Fibroblast of mammary gland (primary cell): ENCODE data around the gene MTURN.
A peak's percentile ranks its signal among the peaks of the same experiment; 100 is the strongest.

Experiments used
- DNase-seq: peaks from one replicate; pipeline ENCODE4 v3.0.0-alpha.2; 2010; ENCODE audit warnings: low read depth
- H3K4me3 ChIP-seq: 2 replicates; pipeline ENCODE4 v1.5.1; 2011; ENCODE audit warnings: low read depth, mild to moderate bottlenecking, low read length, moderate library complexity; ENCODE audit not compliant: control insufficient read depth
- CTCF ChIP-seq: conservative IDR thresholded peaks from 2 replicates; pipeline ENCODE4 v1.5.1; 2011; ENCODE audit warnings: low read depth, low read length, inconsistent platforms; ENCODE audit not compliant: control insufficient read depth, insufficient read depth

The MTURN gene

GRCh38 chr7:30163231-30163894, 28.6 kb downstream of the MTURN start:
- no peak for TF ChIP-seq CTCF
- no peak overlapping the region for H3K4me3 ChIP-seq
- no peak for DNase-seq

GRCh38 chr7:30164567-30164966, 29.8 kb downstream of the MTURN start:
- H3K4me3 ChIP-seq: no peak overlapping the region
- DNase-seq: peak; percentile 73
- peak; percentile 56 for TF ChIP-seq CTCF

GRCh38 chr7:30165590-30165989, 30.8 kb downstream of the MTURN start:
- no peak for TF ChIP-seq CTCF
- no peak for DNase-seq

GRCh38 chr7:30166155-30166840, 31.5 kb downstream of the MTURN start:
- no peak overlapping the region for H3K4me3 ChIP-seq
- TF ChIP-seq CTCF: no peak

More at GRCh38 chr7:30165590-30165989, 30.8 kb downstream of the MTURN start:
- no peak overlapping the region for H3K4me3 ChIP-seq

GRCh38 chr7:30166841-30167235, 32.1 kb downstream of the MTURN start:
- no peak overlapping the region for H3K4me3 ChIP-seq
- TF ChIP-seq CTCF: no peak
- no peak for DNase-seq

More at GRCh38 chr7:30166155-30166840, 31.5 kb downstream of the MTURN start:
- peak; percentile 13 for DNase-seq

- no peak overlapping the region for H3K4me3 ChIP-seq
- DNase-seq: no peak
- TF ChIP-seq CTCF: no peak
Measured at GRCh38 chr7:30167901-30168300, 33.1 kb downstream of the MTURN start.
